Activated naive CD4-positive, alpha-beta T cell treated with anti-CD3 and anti-CD28 coated beads, Interleukin-2, amount 50 U/mL, for 72 hours (primary cell): Measurements from ENCODE around the gene FUT1. TPM values are rescaled to one million over a fixed set of nuclear protein-coding genes. Genes with fewer than 3 reads are reported as not detected.

ENCODE experiments used
- ATAC-seq, 2 donors: fragments of 150-1000 bp; cut with Tn5 transposase; 2 replicates each; pipeline ENCODE4 v1.10.0; 2021; ENCODE audit warnings: mild to moderate bottlenecking in 2 of 2, moderate library complexity in 2 of 2
- DNase-seq, 2 donors: peaks; one replicate each; pipeline ENCODE4 v3.0.0; 2021 to 2022; ENCODE audit warnings: low spot score in 2 of 2
- H3K27ac Mint-ChIP-seq, 2 donors: one replicate each; pipeline ENCODE4 v1.8.0; 2022; ENCODE audit warnings: mild to moderate bottlenecking in 2 of 2, mixed read lengths in 2 of 2
- H3K36me3 Mint-ChIP-seq, 2 donors: one replicate each; pipeline ENCODE4 v1.8.0; 2022; ENCODE audit warnings: mixed read lengths in 2 of 2
- H3K9me3 Mint-ChIP-seq, 2 donors: one replicate each; pipeline ENCODE4 v1.8.0; 2022; ENCODE audit warnings: mixed read lengths in 2 of 2
- total RNA-seq, 2 donors: library from RNA; stranded (reverse); gene quantifications; one replicate each; pipeline ENCODE4 v1.2.3, GENCODE V29; 2022

Gene FUT1
- total RNA-seq, 2 donors from 2014 or later, result 0.41 TPM; not detected in 1

DNA sequence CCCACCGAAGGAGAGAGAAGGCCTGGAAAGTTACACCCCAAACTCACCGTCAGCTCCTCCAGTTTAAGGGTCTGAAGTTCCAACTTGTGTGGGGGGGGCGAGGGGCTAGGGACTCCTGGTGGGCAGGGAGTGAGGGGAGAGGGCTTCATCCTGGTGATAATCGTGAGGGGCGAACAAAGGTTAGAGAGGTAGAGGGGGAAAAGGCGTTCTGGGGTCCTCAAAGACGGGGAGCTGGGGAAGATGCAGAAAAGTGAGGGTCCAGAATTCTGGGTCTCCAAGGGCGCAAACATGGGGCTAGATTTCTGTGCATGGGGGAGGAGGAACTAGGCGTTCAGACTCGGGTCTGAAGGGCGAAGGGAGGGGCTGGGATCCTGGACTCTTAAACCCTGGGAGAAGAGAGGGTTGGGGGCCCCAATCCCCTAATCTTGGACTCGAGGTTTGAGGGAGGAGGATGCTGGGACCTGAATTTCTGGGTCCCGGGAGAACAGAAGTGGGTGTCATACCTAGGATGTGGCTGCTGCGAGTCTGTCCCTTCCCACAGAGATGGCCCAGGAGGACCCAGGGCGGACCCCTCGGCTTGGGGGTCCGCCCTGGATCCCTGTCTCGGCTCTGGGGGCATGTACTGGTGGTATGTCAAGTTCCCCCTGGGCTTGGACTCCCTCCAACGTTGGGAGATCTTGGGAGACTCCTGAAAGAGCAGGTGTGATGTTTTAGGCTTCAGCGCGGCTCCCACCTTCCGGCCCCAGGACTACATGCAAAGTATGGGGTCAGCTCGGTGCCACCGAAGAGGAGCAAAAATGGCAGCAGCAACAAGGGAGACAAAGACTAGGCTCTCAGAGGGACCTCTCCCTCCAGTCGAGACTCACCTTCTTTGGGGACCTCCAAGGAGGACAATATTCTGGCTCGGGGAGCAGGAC is 37.4 kb downstream of the FUT1 start:
- Mint-ChIP-seq H3K27ac (peak overlapping the region; percentile 84 to 94), H3K9me3 (no peaks in the 10 kb centered on the region), H3K36me3 (peaks cover 6 to 19% of the 10 kb centered on the region in 2 donors)
- no peak for ATAC-seq
- DNase-seq, result no peak

DNA sequence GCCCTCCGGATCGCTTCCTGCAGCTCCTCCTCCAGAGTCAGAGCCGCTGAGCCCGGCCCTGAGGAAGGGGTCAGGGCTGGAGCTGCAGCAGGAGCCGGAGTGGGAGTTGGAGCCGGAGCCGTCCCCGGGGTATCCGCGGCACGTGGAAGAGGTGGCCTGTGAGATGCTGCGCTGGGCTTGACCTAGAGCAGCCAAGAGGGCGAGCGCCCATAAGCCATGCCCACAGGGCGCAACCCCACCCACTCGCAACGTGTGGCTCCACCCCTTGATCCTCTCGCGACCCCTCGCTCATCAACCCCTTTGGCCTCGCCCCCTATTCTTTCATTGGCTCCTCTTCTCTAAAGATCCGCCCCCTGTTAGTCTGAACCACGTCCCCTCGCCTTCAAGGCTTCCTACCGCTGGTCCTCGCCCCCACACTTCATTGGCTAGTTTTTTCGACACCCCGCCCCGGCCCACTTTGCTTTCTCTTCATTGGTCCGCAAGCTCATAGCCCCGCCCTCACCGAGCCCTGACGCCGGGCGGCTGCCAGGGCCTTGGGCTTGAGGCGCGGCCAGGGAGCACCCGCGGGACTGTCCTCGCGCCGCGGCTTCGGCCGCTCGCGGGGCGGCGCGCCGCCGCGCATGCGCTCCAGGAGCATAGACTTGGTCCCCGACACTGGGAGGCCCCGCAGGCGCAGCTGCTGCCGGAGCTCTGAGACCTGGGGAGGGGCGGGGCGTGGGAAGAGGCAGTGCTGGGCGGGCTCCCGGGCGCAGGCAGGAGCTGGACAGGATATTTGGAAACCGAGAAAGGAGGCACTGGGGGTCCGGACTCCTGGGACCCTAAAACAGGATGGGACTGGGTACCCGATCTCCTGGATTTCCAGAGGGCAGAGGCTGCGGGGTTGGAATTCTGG is 38.3 kb downstream of the FUT1 start:
- Mint-ChIP-seq H3K36me3 (peaks cover 6 to 19% of the 10 kb centered on the region in 2 donors), H3K9me3 (no peaks in the 10 kb centered on the region), H3K27ac (peak overlapping the region; percentile 84 to 94)
- DNase-seq, result peak; percentile 98 to 100
- peak; percentile 93 to 94 for ATAC-seq

DNA sequence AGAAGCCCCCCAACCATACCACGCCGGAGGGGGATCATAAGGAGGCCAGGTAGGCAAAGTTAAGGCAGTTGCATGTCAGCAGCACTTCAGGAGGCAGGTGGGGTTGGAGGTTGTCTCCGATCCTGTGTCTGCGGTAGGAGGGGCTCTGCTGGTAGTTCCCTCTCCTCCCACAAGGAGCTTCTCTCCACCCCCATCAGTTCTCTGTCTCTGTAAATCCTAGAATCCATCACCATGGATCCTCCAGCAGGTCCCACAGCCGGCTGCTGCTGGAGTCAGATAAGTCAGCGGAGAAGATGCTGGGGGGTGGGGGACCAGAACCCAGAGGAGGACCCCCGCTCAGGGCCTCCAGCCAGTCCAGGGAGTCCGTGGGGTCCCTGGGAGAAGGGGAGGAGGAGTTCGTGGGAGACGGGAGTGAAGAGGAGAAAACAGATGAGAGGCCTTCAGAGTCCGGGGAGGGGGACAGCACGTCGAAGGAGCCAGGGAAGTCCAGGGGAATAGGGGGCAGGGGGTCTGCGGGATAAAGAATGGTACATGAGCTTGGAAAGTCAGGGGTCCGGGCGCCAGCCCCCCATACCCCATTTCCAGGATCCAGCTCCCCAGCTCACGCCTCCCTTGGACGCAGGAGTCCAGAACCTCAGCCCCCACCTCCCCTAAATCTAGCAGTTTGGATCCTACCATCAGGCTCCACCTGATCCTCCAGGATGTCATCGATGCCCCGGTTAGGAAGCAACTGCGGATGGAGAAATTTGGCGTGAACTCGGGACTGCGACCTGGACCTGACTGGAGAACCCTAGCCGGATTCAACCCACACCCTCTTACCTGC is 39.2 kb downstream of the FUT1 start:
- Mint-ChIP-seq H3K36me3 (peaks cover 6 to 19% of the 10 kb centered on the region in 2 donors), H3K27ac (peak overlapping the region; percentile 84 to 86), H3K9me3 (no peaks in the 10 kb centered on the region)
- ATAC-seq (no peak), DNase-seq (no peak)

DNA sequence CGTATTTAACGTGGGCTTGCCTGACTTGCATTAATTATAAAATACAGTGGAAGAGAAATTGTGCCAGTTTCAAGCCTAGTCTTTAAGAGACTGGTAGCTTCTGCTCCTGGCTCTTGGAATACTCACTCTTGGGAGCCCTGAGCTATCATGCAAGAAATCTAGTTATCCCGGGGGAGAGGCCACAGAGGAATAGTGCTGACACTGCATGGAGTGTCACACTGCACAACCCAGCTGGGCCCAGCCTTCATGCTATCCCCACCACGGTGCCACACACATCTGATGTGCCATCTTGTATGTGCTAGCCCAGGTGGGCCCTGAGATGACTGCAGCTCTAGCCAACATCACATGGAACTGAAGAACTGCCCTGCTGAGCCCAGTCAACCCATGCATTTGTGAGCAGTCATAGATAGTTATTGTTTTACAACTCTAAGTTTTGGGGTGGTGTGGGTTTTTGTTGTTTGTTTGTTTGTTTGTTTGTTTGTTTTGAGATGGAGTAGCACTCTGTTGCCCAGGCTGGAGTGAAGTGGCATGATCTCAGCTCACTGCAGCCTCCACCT is 41.3 kb downstream of the FUT1 start:
- ATAC-seq, result no peak
- no peak for DNase-seq
- no peaks in the 10 kb centered on the region for H3K9me3 Mint-ChIP-seq
- no peak overlapping the region for H3K27ac Mint-ChIP-seq
- peaks cover 6 to 19% of the 10 kb centered on the region in 2 donors for H3K36me3 Mint-ChIP-seq

DNA sequence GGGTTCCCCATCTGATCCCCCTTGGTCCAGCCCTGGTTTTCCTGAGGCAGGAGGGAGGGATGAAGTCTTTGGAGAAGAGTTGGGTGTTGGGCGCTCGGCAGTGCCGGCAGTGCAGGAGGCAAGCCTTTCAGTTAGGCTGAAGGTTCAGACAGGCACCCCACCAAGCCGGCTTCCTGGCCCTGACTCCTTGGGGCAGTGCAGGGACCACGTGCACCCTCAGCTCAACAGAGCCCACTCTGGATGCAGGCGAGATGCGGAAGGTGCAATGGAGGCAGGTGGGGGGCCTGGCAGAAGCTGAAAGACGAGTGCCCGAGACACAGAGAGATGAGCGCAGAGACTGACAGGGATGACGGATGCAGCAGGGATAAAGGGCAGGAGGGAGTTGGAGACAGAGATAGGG is 44.0 kb downstream of the FUT1 start:
- ATAC-seq, result no peak
- Mint-ChIP-seq H3K27ac (peak overlapping the region in 1 of 2 donors; percentile 71), H3K36me3 (peaks cover 10 to 19% of the 10 kb centered on the region in 2 donors), H3K9me3 (no peaks in the 10 kb centered on the region)
- no peak for DNase-seq

DNA sequence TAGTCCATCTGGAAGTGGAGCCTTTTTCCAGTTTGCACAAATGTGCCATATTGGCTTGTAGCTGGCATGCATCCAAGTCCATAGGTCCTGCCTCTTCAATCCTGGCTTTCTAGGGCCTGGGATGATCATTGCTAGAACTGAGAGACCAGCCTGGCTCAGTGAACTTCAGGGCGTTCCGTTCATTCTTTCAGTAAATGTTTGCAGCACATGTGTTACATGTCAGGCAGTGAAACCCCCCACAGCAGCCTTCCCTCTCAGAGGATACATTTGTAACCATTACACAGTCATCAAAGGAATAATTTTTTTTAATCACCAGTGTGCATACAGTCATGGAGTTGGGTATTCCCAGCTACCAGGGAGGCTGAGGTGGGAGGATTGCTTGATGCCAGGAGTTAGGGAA is 47.0 kb downstream of the FUT1 start:
- H3K36me3 Mint-ChIP-seq, result peaks cover 0 to 11% of the 10 kb centered on the region in 2 donors
- H3K27ac Mint-ChIP-seq, result no peak overlapping the region
- H3K9me3 Mint-ChIP-seq, result no peaks in the 10 kb centered on the region
- DNase-seq (no peak), ATAC-seq (no peak)

DNA sequence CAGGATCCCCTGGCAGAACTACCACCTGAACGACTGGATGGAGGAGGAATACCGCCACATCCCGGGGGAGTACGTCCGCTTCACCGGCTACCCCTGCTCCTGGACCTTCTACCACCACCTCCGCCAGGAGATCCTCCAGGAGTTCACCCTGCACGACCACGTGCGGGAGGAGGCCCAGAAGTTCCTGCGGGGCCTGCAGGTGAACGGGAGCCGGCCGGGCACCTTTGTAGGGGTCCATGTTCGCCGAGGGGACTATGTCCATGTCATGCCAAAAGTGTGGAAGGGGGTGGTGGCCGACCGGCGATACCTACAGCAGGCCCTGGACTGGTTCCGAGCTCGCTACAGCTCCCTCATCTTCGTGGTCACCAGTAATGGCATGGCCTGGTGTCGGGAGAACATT is 49.1 kb downstream of the FUT1 start:
- peaks cover 0 to 11% of the 10 kb centered on the region in 2 donors for H3K36me3 Mint-ChIP-seq
- H3K9me3 Mint-ChIP-seq, result no peaks in the 10 kb centered on the region
- DNase-seq, result no peak
- no peak for ATAC-seq
- H3K27ac Mint-ChIP-seq, result no peak overlapping the region

DNA sequence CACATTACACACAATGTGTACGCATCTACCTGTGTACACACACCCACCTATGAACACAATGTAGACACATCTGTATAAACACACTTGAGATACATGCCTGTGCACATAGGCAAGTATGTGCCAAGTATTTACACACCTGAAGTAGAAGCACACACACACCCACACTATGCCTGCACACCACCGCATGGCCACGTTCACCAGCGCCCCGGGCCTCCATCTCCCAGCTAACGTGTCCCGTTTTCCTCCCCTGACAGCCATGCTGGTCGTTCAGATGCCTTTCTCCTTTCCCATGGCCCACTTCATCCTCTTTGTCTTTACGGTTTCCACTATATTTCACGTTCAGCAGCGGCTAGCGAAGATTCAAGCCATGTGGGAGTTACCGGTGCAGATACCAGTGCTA is 49.7 kb downstream of the FUT1 start:
- ATAC-seq (no peak), DNase-seq (no peak)
- peaks cover 0 to 11% of the 10 kb centered on the region in 2 donors for H3K36me3 Mint-ChIP-seq
- no peak overlapping the region for H3K27ac Mint-ChIP-seq
- H3K9me3 Mint-ChIP-seq, result no peaks in the 10 kb centered on the region

DNA sequence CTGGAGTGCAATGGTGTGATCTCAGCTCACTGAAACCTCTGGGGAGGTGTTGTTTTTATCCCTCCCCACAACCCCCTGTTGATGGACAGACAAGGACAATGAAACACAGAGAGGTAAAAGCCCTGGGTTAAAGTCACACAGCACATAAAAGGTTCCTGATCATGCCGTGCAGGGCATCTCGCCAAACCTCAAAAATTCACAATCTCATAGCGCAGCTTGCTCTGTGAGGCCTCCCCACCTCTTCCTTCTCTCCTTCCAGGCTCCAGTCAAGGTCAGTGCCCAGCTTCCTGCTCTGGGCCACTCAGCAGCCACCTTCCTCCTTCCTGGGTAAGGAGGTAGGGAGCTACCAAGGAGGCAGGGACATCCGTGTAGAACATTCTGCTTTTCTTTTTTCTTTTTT is 54.4 kb downstream of the FUT1 start:
- H3K27ac Mint-ChIP-seq, result no peak overlapping the region
- ATAC-seq (no peak), DNase-seq (no peak)
- H3K36me3 Mint-ChIP-seq, result peaks cover 0 to 6% of the 10 kb centered on the region in 2 donors
- H3K9me3 Mint-ChIP-seq, result no peaks in the 10 kb centered on the region

Other genes starting within 250 kb of the FUT1 start
- gene LMTK3, start 240.8 kb downstream of the FUT1 start, total RNA-seq, result 1 to 10 TPM; 2.9 to 9.5 TPM
- not detected for gene SULT2B1, start 200.5 kb downstream of the FUT1 start, total RNA-seq
- gene SPACA4, start 145.9 kb downstream of the FUT1 start, total RNA-seq, result not detected
- 1 to 10 TPM; 5.5 to 9.1 TPM for gene FAM83E, start 137.6 kb downstream of the FUT1 start, total RNA-seq
- gene RPL18, start 133.5 kb downstream of the FUT1 start, total RNA-seq, result 1,000 to 10,000 TPM; 2,030 to 2,264 TPM
- 10 to 100 TPM; 25.7 to 40.4 TPM for gene SPHK2, start 133.1 kb downstream of the FUT1 start, total RNA-seq
- 10 to 100 TPM; 10.5 to 16.9 TPM for gene DBP, start 115.3 kb downstream of the FUT1 start, total RNA-seq
- 10 to 100 TPM in 1 of 2 donors, 1 to 10 TPM in 1; 7.9 to 10.9 TPM for gene CA11, start 106.5 kb downstream of the FUT1 start, total RNA-seq
- gene NTN5, start 79.6 kb downstream of the FUT1 start, total RNA-seq, result 1 to 10 TPM; 1.6 to 2.5 TPM
- gene FUT2, start 56.7 kb downstream of the FUT1 start, total RNA-seq, result not detected
- gene MAMSTR, start 32.9 kb downstream of the FUT1 start, total RNA-seq, result 1 to 10 TPM; 1.1 to 1.4 TPM
- gene RASIP1, start 12.0 kb downstream of the FUT1 start, total RNA-seq, result under 1 TPM; 0.19 to 0.66 TPM
- not detected for gene IZUMO1, start 5.7 kb downstream of the FUT1 start, total RNA-seq
- not detected for gene FGF21, start 2.9 kb upstream of the FUT1 start, total RNA-seq
- 10 to 100 TPM; 33.9 to 72.1 TPM for gene BCAT2, start 58.4 kb upstream of the FUT1 start, total RNA-seq
- 1 to 10 TPM; 1.3 to 1.7 TPM for gene HSD17B14, start 83.8 kb upstream of the FUT1 start, total RNA-seq
- gene PLEKHA4, start 116.0 kb upstream of the FUT1 start, total RNA-seq, result 10 to 100 TPM in 1 of 2 donors, 1 to 10 TPM in 1; 9.1 to 20.3 TPM
- gene PPP1R15A, start 119.8 kb upstream of the FUT1 start, total RNA-seq, result 100 to 1,000 TPM in 1 of 2 donors, 10 to 100 TPM in 1; 93.1 to 133 TPM
- 1 to 10 TPM in 1 of 2 donors, under 1 TPM in 1; 0.52 to 1.1 TPM for gene TULP2, start 146.1 kb upstream of the FUT1 start, total RNA-seq
- gene NUCB1, start 147.7 kb upstream of the FUT1 start, total RNA-seq, result 100 to 1,000 TPM; 191 to 254 TPM
- gene DHDH, start 181.1 kb upstream of the FUT1 start, total RNA-seq, result 1 to 10 TPM; 2.2 to 7.4 TPM
- gene BAX, start 202.2 kb upstream of the FUT1 start, total RNA-seq, result 100 to 1,000 TPM; 191 to 711 TPM
- gene FTL, start 212.7 kb upstream of the FUT1 start, total RNA-seq, result 1,000 to 10,000 TPM; 1,148 to 2,898 TPM
- 100 to 1,000 TPM in 1 of 2 donors, 10 to 100 TPM in 1; 44.8 to 104 TPM for gene GYS1, start 240.7 kb upstream of the FUT1 start, total RNA-seq
- gene RUVBL2, start 241.2 kb upstream of the FUT1 start, total RNA-seq, result 100 to 1,000 TPM; 135 to 160 TPM